Left lung (tissue), 10 donors: ENCODE data around the gene DTL. TPM values are rescaled to one million over a fixed set of nuclear protein-coding genes. Genes with fewer than 3 reads are reported as not detected.

ENCODE experiments used
- ATAC-seq: fragments of 200-7000 bp; cut with Tn5 transposase; one replicate; pipeline ENCODE4 v1.9.1; 2020; ENCODE audit warnings: moderate library complexity
- DNase-seq, 4 donors: peaks; one replicate each; pipeline ENCODE4 v3.0.0-alpha.2; 2013 to 2020
- H3K27ac ChIP-seq, 2 donors: fragments of 200-600 bp; sonication (generic) in 1 of 2; one replicate each; pipeline versions ENCODE4 v1.5.0 to v1.8.0; 2020 to 2021
- H3K27me3 ChIP-seq, 2 donors: fragments of 200-600 bp; sonication (generic) in 1 of 2; one replicate each; pipeline versions ENCODE4 v1.5.0 to v1.8.0; 2020 to 2021
- H3K36me3 ChIP-seq, 2 donors: fragments of 200-600 bp; sonication (generic) in 1 of 2; one replicate each; pipeline versions ENCODE4 v1.5.0 to v1.8.0; 2020 to 2021
- H3K4me1 ChIP-seq, 2 donors: fragments of 200-600 bp; one replicate each; pipeline ENCODE4 v1.8.0; 2021
- H3K4me3 ChIP-seq, 2 donors: fragments of 200-600 bp; sonication (generic) in 1 of 2; one replicate each; pipeline versions ENCODE4 v1.5.0 to v1.8.0; 2020 to 2021; ENCODE audit warnings: mild to moderate bottlenecking in 1 of 2
- H3K9me3 ChIP-seq, 2 donors: fragments of 200-600 bp; sonication (generic) in 1 of 2; one replicate each; pipeline versions ENCODE4 v1.5.0 to v1.8.0; 2020 to 2021
- CTCF ChIP-seq, 2 donors: fragments of 200-600 bp; sonication (generic) in 1 of 2; IDR thresholded peaks; one replicate each; pipeline versions ENCODE4 v1.5.0 to v1.8.0; 2021; ENCODE audit warnings: antibody characterized with exemption in 2 of 2
- intact Hi-C, 2 donors: fragments of 100-400 bp; cut with DNase I; formaldehyde crosslinking; loops; one replicate each; pipeline versions ENCODE4 v1.11.2 to v1.14.2; 2022
- microRNA-seq, 2 donors: library from miRNA; unstranded; fragments of <30 nt; microRNA quantifications; one replicate each; pipeline ENCODE4, GENCODE V29; 2019
- polyA plus RNA-seq, 6 donors: library from polyadenylated mRNA; unstranded; fragments of 120-200 nt; gene quantifications; one replicate each; pipeline ENCODE4 v1.2.1, GENCODE V29; 2013; ENCODE audit not compliant: insufficient read length in 6 of 6
- total RNA-seq, 2 donors: library from RNA; stranded (reverse); fragmentation: NEBNext Ultra II Directional; extraction: Animal tissue kit (Norgen Biotek cat#: 25700); gene quantifications; one replicate each; pipeline ENCODE4 v1.2.1, GENCODE V29; 2021
- donor health status: DM: no; HTN: yes; CAD: no.
- donor health status: DM: no; HTN: no; CAD: no.

Gene DTL
- total and polyA plus RNA-seq, 8 donors = 8.7 to 38.3 (median 28.2) TPM

- no peak for TF ChIP-seq CTCF (IDR thresholded peaks at IDR 0.05)
- H3K4me1 ChIP-seq = peaks cover 0 to 6% of the 10 kb centered on the region in 2 donors
- intact Hi-C loops = no loop called here
- no peaks in the 10 kb centered on the region for H3K36me3 ChIP-seq
- H3K27me3 ChIP-seq = no peaks in the 10 kb centered on the region
- ATAC-seq (no peak), DNase-seq (no peak)
- H3K9me3 ChIP-seq = no peaks in the 10 kb centered on the region
- no peak overlapping the region for H3K4me3 ChIP-seq
- H3K27ac ChIP-seq = no peak overlapping the region
Observed at GRCh38 chr1:212152869-212153268, 117.3 kb downstream of the DTL start.

- H3K27me3 ChIP-seq = no peaks in the 10 kb centered on the region
Observed at GRCh38 chr1:212153635-212154034, 118.1 kb downstream of the DTL start.

More at GRCh38 chr1:212153635-212154034, 118.1 kb downstream of the DTL start:
- Histone ChIP-seq H3K27ac (no peak overlapping the region), H3K4me3 (no peak overlapping the region), H3K36me3 (no peaks in the 10 kb centered on the region), H3K4me1 (peaks cover 0 to 6% of the 10 kb centered on the region in 2 donors), H3K9me3 (no peaks in the 10 kb centered on the region)
- no peak for ATAC-seq
- TF ChIP-seq CTCF (IDR thresholded peaks at IDR 0.05) = no peak
- intact Hi-C loops = no loop called here
- no peak for DNase-seq

Small RNA genes within 50 kb of the gene (microRNA-seq; reads per million reads assigned to microRNA genes)
- gene MIR3122 = 0 reads per million in 2 donors

Other genes starting within 250 kb of the DTL start
- 10 to 100 TPM; 38.9 to 47.1 TPM for gene LPGAT1, start 205.0 kb upstream of the DTL start, total RNA-seq
- gene LPGAT1, start 205.0 kb upstream of the DTL start, polyA plus RNA-seq = 10 to 100 TPM; 17.1 to 26.2 (median 20.5) TPM
- gene INTS7, start 191 bp upstream of the DTL start, total RNA-seq = 10 to 100 TPM; 20.3 to 22.4 TPM
- 10 to 100 TPM; 18.9 to 28.7 (median 22.1) TPM for gene INTS7, start 191 bp upstream of the DTL start, polyA plus RNA-seq
- gene PPP2R5A, start 249.7 kb downstream of the DTL start, total RNA-seq = 10 to 100 TPM; 61.1 to 71.9 TPM
- 100 to 1,000 TPM in 5 of 6 donors, 10 to 100 TPM in 1; 93.1 to 127 (median 116) TPM for gene PPP2R5A, start 249.7 kb downstream of the DTL start, polyA plus RNA-seq